Measurements from ENCODE around the gene TCF4.

DNA sequence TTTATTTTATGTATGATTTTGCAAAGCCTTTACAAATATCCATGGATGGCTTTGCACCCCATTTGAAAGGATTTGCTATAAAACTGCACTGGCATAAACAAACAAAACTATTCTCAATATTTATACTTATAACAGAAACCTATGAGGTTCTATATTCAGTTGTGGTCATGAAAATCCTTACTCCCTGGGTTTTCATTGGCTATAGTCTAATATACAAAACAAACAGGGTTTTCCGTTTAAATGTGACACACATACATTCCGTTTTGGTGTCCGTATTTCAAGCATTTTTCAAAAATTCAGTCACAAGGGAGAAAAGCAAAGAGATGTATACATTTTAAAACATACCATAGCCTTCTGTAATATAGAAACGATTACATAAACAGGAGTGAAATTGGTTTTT lies 100.0 kb downstream of the TCF4 start:
- TF ChIP-seq CTCF (IDR thresholded peaks at IDR 0.05) (no peak), EP300 (IDR thresholded peaks at IDR 0.05) (no peak), POLR2AphosphoS5 (IDR thresholded peaks at IDR 0.05) (no peak)
